ENCODE data around the gene MYLK2.
A peak's percentile ranks its signal among the peaks of the same experiment; 100 is the strongest.

The MYLK2 gene

GRCh38 chr20:31870726-31871617, 51.8 kb downstream of the MYLK2 start:
- no peak for DNase-seq (ENCODE audit: low read depth in 2 of 2, low spot score in 1 of 2)

DNA sequence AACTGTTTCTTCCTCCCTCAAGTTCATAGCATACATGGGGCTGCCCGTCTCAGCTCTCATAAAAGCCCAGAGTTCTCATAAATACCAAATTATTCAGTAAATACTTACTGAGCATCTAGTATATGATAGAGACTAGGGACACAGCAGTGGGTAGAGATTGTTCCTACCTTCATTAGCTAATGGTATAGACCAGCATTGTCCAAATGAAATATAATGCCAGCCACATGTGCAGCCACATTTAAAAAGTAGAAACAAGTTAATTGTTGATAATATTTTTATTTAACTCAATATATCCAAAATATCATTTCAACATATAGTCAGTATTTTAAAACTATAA, 52.4 kb downstream of the MYLK2 start:
- DNase-seq (ENCODE audit: low read depth in 2 of 2, low spot score in 1 of 2), result no peak

DNA sequence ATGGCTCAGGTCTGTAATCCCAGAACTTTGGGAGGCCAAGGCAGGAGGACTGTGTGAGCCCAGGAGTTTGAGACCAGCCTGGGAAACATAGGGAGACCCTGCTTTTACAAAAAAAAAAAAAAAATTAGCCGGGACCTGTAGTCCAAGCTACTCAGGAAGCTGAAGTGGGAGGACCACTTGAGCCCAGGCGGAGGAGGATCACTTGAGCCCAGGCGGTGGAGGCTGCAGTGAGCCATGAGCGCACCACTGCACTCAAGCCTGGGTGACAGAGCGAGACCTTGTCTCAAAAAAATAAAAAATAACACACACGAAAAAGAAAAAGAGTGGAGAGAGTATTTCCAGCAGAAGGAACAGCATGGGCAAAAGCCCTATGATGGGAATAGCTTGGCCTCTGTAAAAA, 53.2 kb downstream of the MYLK2 start:
- no peak for DNase-seq (ENCODE audit: low read depth in 2 of 2, low spot score in 1 of 2)

GRCh38 chr20:31875671-31876070, 56.5 kb downstream of the MYLK2 start:
- no peak for DNase-seq (ENCODE audit: low read depth in 2 of 2, low spot score in 1 of 2)

GRCh38 chr20:31877684-31878083, 58.5 kb downstream of the MYLK2 start:
- no peak for DNase-seq (ENCODE audit: low read depth in 2 of 2, low spot score in 1 of 2)

- peak; percentile 34 to 61 for DNase-seq (ENCODE audit: low read depth in 2 of 2, low spot score in 1 of 2)
These were observed 60.2 kb downstream of the MYLK2 start for GRCh38 chr20:31879143-31879987.

- DNase-seq (ENCODE audit: low read depth in 2 of 2, low spot score in 1 of 2), result no peak
These were observed 62.8 kb downstream of the MYLK2 start for GRCh38 chr20:31881945-31882344.

DNA sequence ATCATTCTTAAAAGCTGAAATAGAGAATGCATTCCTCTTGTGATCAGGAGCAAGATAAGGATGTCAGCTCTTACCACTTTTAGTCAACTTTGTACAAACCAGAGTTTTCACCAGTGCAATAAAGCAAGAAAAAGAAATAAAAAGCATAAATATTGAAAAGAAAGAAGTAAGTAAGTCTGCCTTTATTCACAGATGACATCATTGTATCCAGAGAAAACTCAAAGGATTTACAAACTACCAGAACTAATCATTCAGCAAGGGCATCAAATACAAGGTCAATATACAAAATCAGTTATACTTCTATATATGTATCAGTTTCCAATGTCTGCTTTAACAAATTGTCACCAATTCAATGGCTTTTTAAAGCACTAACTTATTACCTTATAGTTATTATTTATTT, 64.7 kb downstream of the MYLK2 start:
- no peak for DNase-seq (ENCODE audit: low read depth in 2 of 2, low spot score in 1 of 2)
